ENCODE results near the gene ZNF740. TPM values are rescaled to one million over a fixed set of nuclear protein-coding genes. Genes with fewer than 3 reads are reported as not detected.
A peak's percentile ranks its signal among the peaks of the same experiment; 100 is the strongest.

The ZNF740 gene
- total RNA-seq, 1 donor from 2014 or later, result 59.6 TPM

DNA sequence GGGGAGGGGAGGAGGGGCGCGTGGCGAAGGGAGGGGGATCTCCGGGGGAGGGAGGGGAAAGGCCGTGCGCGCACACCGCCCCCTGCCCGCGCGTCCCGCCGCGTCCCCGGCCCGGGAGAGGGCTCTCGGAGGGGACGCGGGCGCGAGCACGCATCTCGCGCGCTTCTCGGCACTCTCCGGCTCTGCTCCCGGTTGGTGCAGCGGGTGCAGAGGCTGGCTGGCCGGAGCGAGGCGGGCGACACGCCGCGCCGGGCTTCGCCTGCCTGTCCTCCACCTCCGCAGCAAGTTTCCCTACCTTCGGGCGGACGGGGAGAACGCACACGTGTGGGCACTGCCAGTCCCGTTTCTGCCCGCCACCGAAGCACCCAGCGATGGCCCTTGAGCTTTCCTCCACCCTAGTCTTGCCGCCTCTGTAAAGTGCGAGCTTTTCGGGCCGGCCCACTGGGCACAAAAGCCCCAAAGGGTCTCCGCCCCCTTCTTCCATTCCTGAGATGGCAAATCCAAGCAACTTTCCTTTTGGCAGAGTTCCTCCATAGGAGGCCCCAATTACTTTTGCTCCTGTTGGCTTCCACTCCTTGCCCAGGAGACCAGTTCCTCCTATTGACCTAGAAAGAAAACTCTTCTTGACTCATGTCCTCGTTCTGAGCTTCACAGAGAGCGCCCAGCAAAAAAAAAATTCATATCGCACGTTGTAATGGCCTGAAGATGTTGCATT lies 566 bp downstream of the ZNF740 start:
- H3K9me3 Mint-ChIP-seq, result no peaks in the 10 kb centered on the region
- H3K27me3 Mint-ChIP-seq (ENCODE audit: low read depth), result no peaks in the 10 kb centered on the region
- peak overlapping the region; percentile 74 for H3K27ac Mint-ChIP-seq (ENCODE audit: unreplicated experiment)
- DNase-seq (ENCODE audit: low read depth, low spot score), result peak; percentile 77
- TF ChIP-seq, protein P1, sequence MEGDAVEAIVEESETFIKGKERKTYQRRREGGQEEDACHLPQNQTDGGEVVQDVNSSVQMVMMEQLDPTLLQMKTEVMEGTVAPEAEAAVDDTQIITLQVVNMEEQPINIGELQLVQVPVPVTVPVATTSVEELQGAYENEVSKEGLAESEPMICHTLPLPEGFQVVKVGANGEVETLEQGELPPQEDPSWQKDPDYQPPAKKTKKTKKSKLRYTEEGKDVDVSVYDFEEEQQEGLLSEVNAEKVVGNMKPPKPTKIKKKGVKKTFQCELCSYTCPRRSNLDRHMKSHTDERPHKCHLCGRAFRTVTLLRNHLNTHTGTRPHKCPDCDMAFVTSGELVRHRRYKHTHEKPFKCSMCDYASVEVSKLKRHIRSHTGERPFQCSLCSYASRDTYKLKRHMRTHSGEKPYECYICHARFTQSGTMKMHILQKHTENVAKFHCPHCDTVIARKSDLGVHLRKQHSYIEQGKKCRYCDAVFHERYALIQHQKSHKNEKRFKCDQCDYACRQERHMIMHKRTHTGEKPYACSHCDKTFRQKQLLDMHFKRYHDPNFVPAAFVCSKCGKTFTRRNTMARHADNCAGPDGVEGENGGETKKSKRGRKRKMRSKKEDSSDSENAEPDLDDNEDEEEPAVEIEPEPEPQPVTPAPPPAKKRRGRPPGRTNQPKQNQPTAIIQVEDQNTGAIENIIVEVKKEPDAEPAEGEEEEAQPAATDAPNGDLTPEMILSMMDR (conservative IDR thresholded peaks at IDR 0.05), result no peak
- H3K4me1 Mint-ChIP-seq, result peaks cover 44% of the 10 kb centered on the region
- peaks cover 14% of the 10 kb centered on the region for H3K36me3 Mint-ChIP-seq (ENCODE audit: low read depth)
- peak overlapping the region; percentile 91 for H3K4me3 Mint-ChIP-seq

DNA sequence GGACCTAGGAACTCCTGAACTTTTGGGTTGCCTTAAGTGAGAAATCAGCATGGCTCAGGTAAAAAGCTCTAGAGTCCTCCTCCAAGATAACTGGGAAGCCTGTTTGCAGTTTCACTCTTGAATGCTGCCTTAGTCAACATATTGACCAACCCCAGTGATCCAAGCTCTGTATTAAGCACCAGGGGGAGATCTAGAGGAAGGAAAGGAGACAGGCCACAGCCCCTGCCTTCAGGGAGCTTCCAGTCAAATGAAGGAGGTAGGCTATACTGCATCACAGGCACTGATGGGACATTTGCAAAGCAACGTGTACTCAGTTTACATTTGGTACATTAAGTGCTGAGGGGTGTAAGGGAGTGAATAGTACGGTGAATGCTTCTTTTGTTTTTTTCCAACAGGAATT lies 1.4 kb downstream of the ZNF740 start:
- H3K4me1 Mint-ChIP-seq, result peaks cover 45% of the 10 kb centered on the region
- no peaks in the 10 kb centered on the region for H3K27me3 Mint-ChIP-seq (ENCODE audit: low read depth)
- peaks cover 20% of the 10 kb centered on the region for H3K36me3 Mint-ChIP-seq (ENCODE audit: low read depth)
- TF ChIP-seq, protein P1 (conservative IDR thresholded peaks at IDR 0.05), result no peak
- H3K4me3 Mint-ChIP-seq, result peak overlapping the region; percentile 91
- H3K27ac Mint-ChIP-seq (ENCODE audit: unreplicated experiment), result no peak overlapping the region
- H3K9me3 Mint-ChIP-seq, result no peaks in the 10 kb centered on the region
- no peak for DNase-seq (ENCODE audit: low read depth, low spot score)

DNA sequence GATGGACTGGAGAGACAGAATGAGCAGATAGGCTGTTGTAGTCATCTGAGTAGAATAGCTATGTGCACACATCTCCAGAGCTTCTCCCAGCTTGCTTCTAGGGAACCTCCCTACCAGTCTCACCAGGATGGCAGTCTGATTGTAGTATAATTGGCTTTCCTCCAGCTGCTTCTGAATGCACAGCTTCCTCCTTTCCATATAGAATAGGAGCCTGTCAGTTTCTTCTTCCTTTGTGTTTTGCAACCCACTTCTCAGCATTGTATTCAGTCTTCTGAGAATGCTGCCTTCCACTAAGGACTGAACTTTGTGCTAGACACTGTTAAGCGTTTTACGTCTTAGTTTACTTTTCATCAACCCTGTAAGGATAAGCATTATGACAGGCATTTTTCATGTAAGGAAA lies 2.4 kb downstream of the ZNF740 start:
- TF ChIP-seq, protein P1 (conservative IDR thresholded peaks at IDR 0.05), result no peak
- peaks cover 26% of the 10 kb centered on the region for H3K36me3 Mint-ChIP-seq (ENCODE audit: low read depth)
- no peaks in the 10 kb centered on the region for H3K27me3 Mint-ChIP-seq (ENCODE audit: low read depth)
- H3K9me3 Mint-ChIP-seq, result no peaks in the 10 kb centered on the region
- peaks cover 45% of the 10 kb centered on the region for H3K4me1 Mint-ChIP-seq
- DNase-seq (ENCODE audit: low read depth, low spot score), result no peak
- no peak overlapping the region for H3K27ac Mint-ChIP-seq (ENCODE audit: unreplicated experiment)
- H3K4me3 Mint-ChIP-seq, result peak overlapping the region; percentile 91

DNA sequence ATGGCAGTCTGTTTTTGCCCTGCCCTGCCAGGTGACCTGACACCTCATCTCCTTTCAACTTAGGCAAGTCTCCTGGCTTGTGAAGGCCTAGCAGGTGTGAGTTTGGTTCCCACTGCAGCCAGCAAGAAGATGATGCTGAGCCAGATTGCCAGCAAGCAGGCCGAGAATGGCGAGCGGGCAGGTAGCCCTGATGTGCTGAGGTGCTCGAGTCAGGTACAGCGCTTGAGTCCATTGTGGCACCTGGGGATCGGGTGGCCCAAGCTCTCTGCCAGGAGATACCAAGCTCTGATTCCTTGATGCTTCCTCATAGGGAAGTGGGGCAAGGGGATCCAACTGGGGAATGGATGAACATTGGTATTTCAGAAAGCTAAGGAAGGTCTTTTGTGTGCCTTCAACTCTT lies 4.3 kb downstream of the ZNF740 start:
- peaks cover 26% of the 10 kb centered on the region for H3K36me3 Mint-ChIP-seq (ENCODE audit: low read depth)
- peaks cover 40% of the 10 kb centered on the region for H3K4me1 Mint-ChIP-seq
- H3K27ac Mint-ChIP-seq (ENCODE audit: unreplicated experiment), result no peak overlapping the region
- H3K27me3 Mint-ChIP-seq (ENCODE audit: low read depth), result no peaks in the 10 kb centered on the region
- no peak for DNase-seq (ENCODE audit: low read depth, low spot score)
- no peaks in the 10 kb centered on the region for H3K9me3 Mint-ChIP-seq
- no peak overlapping the region for H3K4me3 Mint-ChIP-seq
- TF ChIP-seq, protein P1 (conservative IDR thresholded peaks at IDR 0.05), result no peak

DNA sequence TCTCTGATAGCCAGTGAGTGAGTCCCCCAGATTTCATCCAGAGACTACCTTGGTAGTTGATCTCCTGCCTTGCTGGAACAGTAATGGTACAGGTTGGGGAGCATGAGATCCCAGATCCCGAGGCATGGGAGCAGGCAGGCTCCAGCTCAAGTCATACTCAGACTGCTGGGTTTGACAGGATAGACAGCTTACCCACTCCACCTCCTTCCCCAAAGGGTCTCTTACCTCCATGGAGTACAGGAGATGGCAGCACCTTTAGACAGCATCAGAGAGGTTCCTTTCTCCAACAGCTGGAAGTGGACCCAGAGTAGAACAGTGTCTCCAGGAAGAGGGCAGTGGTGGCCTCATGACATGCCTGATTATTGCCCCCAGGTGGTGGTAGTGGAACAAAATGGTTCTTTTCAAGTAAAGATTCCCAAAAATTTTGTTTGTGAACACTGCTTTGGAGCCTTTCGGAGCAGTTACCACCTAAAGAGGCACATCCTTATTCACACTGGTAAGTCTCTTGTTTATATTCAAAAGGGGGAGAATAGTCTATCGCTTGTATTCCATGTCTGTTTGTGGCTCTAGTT lies 5.1 kb downstream of the ZNF740 start:
- Mint-ChIP-seq H3K27me3 (ENCODE audit: low read depth) (no peaks in the 10 kb centered on the region), H3K9me3 (no peaks in the 10 kb centered on the region), H3K4me3 (peak overlapping the region; percentile 28), H3K36me3 (ENCODE audit: low read depth) (peaks cover 26% of the 10 kb centered on the region), H3K4me1 (peaks cover 36% of the 10 kb centered on the region), H3K27ac (ENCODE audit: unreplicated experiment) (no peak overlapping the region)
- TF ChIP-seq, protein P1 (conservative IDR thresholded peaks at IDR 0.05), result no peak
- no peak for DNase-seq (ENCODE audit: low read depth, low spot score)

Data from neural crest cell (in vitro differentiated cells).